Gastroesophageal sphincter (tissue), 4 donors: ENCODE data around the gene LMF1. TPM values are rescaled to one million over a fixed set of nuclear protein-coding genes. Genes with fewer than 3 reads are reported as not detected.
"Not testable (repeated sequence)": the region's sequence is repeated elsewhere in the genome, so short reads cannot be mapped to it uniquely, and the experiment has no call there.

Experiments
- ATAC-seq: fragments of 150-250 bp; one replicate; pipeline ENCODE4 v1.9.1; 2016; ENCODE audit warnings: mild to moderate bottlenecking, moderate library complexity
- H3K27ac ChIP-seq, 4 donors: fragments of 200-600 bp; sonication (generic) in 3 of 4; 1 replicate in 3 of 4; 2 replicates in 1 of 4; pipeline ENCODE4 v1.5.1; 2016 to 2019
- H3K27me3 ChIP-seq: fragments of 200-600 bp; sonication (generic); one replicate; pipeline ENCODE4 v1.5.1; 2019
- H3K36me3 ChIP-seq, 2 donors: fragments of 200-600 bp; sonication (generic); one replicate each; pipeline ENCODE4 v1.5.1; 2019; ENCODE audit warnings: control low read depth in 1 of 2
- H3K4me1 ChIP-seq, 3 donors: fragments of 200-600 bp; sonication (generic); 1 replicate in 2 of 3; 2 replicates in 1 of 3; pipeline ENCODE4 v1.5.1; 2016 to 2019; ENCODE audit warnings: control low read depth in 2 of 3
- H3K4me3 ChIP-seq, 2 donors: fragments of 200-600 bp; sonication (generic); one replicate each; pipeline ENCODE4 v1.5.1; 2019; ENCODE audit warnings: mild to moderate bottlenecking in 1 of 2, moderate library complexity in 1 of 2
- H3K9me3 ChIP-seq, 3 donors: fragments of 200-600 bp; sonication (generic); one replicate each; pipeline ENCODE4 v1.5.1; 2017 to 2019; ENCODE audit warnings: control low read depth in 2 of 3
- EP300 ChIP-seq: sonication (generic); formaldehyde crosslinking; IDR thresholded peaks from one replicate; pipeline ENCODE4 v1.6.1; 2017; ENCODE audit warnings: antibody characterized with exemption, mild to moderate bottlenecking
- POLR2A ChIP-seq, 2 donors: fragments of 450-650 bp; IDR thresholded peaks; one replicate each; pipeline ENCODE4 v1.6.1; 2017; ENCODE audit warnings: antibody characterized with exemption in 2 of 2, mild to moderate bottlenecking in 2 of 2, moderate library complexity in 1 of 2
- POLR2AphosphoS5 ChIP-seq: sonication (generic); formaldehyde crosslinking; IDR thresholded peaks from one replicate; pipeline ENCODE4 v1.6.1; 2017; ENCODE audit warnings: antibody characterized with exemption
- WGBS, 2 donors: methylation state at CpG; one replicate each; pipeline ENCODE4 v1.1.5; 2018; ENCODE audit warnings: low coverage in 1 of 2; 5-methylcytosine and 5-hydroxymethylcytosine counted together
- total RNA-seq, 4 donors: library from RNA; depleted of rRNA; stranded (reverse); fragments of >200 nt; gene quantifications; one replicate each; pipeline ENCODE4 v1.1.0, GENCODE V29; 2016
- TF ChIP-seq, protein P1 (sequence below), 4 experiments: fragments of 200-600 bp in 2 of 4; fragments of 450-650 bp in 2 of 4; sonication (generic) in 1 of 4; IDR thresholded peaks; one replicate each; pipeline ENCODE4 v1.5.1; 2017 to 2019; ENCODE audit warnings: antibody characterized with exemption in 4 of 4, mild to moderate bottlenecking in 2 of 4, moderate library complexity in 2 of 4

LMF1 gene
- total RNA-seq, 4 donors from 2014 or later, result 13.7 to 57.3 (median 20.9) TPM

DNA sequence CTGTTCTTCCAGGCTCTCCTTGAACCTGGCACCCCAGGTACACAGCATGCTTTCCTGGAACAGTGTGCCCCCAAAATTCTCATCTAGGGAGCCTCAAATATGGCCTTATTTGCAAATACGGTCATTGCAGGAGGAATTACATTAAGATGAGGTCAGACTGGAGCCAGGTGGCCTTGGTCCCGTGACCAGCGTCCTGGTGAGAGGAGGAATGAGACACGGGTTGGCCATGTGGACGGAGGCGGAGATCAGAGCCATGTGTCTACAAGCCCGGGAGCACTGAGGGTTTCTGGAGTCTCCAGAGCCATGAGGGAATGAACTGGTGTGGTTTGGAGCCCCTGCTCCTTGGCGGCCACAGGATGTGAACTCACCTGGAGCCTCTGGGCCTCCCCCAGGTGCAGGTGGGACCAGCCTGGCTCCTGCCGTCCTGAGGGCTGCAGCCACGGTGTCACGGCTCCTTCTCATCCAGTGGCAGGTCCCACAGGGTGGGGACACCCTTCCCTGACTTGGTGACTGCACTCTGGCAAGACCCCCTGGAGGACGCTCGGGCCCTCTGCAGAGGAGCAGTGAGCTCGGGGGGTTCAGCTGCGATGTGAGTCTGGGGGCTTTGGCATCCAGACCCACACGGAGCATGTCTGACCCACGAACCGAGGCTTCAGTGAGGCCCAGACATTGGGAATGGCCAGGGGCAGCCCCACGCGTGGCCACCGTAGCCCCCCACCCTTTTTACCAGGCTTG, 148.4 kb downstream of the LMF1 start:
- Histone ChIP-seq H3K4me1 (peaks cover 0 to 16% (median 6%) of the 10 kb centered on the region in 3 donors), H3K36me3 (no peaks in the 10 kb centered on the region), H3K27ac (no peak overlapping the region), H3K4me3 (no peak overlapping the region), H3K9me3 (no peaks in the 10 kb centered on the region), H3K27me3 (peaks cover 95% of the 10 kb centered on the region)
- no peak for TF ChIP-seq POLR2AphosphoS5
- TF ChIP-seq POLR2A (IDR thresholded peaks at IDR 0.05), result no peak
- TF ChIP-seq, protein P1, sequence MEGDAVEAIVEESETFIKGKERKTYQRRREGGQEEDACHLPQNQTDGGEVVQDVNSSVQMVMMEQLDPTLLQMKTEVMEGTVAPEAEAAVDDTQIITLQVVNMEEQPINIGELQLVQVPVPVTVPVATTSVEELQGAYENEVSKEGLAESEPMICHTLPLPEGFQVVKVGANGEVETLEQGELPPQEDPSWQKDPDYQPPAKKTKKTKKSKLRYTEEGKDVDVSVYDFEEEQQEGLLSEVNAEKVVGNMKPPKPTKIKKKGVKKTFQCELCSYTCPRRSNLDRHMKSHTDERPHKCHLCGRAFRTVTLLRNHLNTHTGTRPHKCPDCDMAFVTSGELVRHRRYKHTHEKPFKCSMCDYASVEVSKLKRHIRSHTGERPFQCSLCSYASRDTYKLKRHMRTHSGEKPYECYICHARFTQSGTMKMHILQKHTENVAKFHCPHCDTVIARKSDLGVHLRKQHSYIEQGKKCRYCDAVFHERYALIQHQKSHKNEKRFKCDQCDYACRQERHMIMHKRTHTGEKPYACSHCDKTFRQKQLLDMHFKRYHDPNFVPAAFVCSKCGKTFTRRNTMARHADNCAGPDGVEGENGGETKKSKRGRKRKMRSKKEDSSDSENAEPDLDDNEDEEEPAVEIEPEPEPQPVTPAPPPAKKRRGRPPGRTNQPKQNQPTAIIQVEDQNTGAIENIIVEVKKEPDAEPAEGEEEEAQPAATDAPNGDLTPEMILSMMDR (IDR thresholded peaks at IDR 0.05), result no peak
- no peak for TF ChIP-seq EP300
- WGBS, 2 donors, result 61 to 80% methylated on average over 3 to 6 of the region's 21 CpGs
- ATAC-seq, result no peak

- no peaks in the 10 kb centered on the region for H3K36me3 ChIP-seq
- H3K27me3 ChIP-seq, result peaks cover 95% of the 10 kb centered on the region
- no peak overlapping the region for H3K27ac ChIP-seq
- H3K4me1 ChIP-seq, result peaks cover 0 to 18% (median 6%) of the 10 kb centered on the region in 3 donors
- TF ChIP-seq POLR2AphosphoS5 (no peak), EP300 (no peak), POLR2A (IDR thresholded peaks at IDR 0.05) (no peak)
- TF ChIP-seq, protein P1 (IDR thresholded peaks at IDR 0.05), result no peak
- H3K9me3 ChIP-seq, result no peaks in the 10 kb centered on the region
- no peak overlapping the region for H3K4me3 ChIP-seq
- WGBS, 2 donors, result 61% methylated on average over 7 of the region's 13 CpGs; no CpG with 5 or more reads in 1 of the 2 donors
- no peak for ATAC-seq
Observed at GRCh38 chr16:821751-822150, 149.0 kb downstream of the LMF1 start.

DNA sequence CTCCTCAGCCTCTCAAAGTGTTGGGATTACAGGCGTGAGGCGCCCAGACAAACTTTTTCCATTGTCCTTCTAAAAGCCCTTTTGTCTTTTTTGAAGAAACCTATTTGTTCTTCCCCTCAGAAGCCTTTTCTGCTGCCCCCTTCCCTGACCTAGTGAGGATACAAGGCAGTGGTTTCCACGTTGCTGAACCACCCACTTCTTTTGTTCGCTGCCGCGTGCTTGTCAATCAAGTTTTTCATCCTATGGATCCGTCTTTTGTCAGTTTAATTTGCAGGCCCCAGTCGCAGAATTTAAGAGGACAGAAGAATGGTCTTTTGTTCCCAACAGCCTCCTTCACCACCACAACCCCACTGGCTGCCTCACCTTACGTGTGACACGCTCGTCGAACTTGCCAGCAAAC, 150.0 kb downstream of the LMF1 start:
- Histone ChIP-seq H3K27me3 (peaks cover 98% of the 10 kb centered on the region), H3K4me1 (peaks cover 0 to 18% (median 6%) of the 10 kb centered on the region in 3 donors), H3K9me3 (no peaks in the 10 kb centered on the region), H3K36me3 (no peaks in the 10 kb centered on the region), H3K4me3 (no peak overlapping the region), H3K27ac (no peak overlapping the region)
- no peak for ATAC-seq
- TF ChIP-seq POLR2AphosphoS5 (no peak), POLR2A (IDR thresholded peaks at IDR 0.05) (no peak), EP300 (no peak)
- TF ChIP-seq, protein P1 (IDR thresholded peaks at IDR 0.05), result no peak
- 78 to 100% methylated on average over 1 to 10 of the region's 12 CpGs for WGBS, 2 donors

GRCh38 chr16:820044-820408, 150.8 kb downstream of the LMF1 start:
- peaks cover 0 to 11% (median 2%) of the 10 kb centered on the region in 3 donors for H3K4me1 ChIP-seq
- WGBS, 2 donors, result 59 to 66% methylated on average over 6 to 9 of the region's 10 CpGs
- H3K27me3 ChIP-seq, result peaks cover 98% of the 10 kb centered on the region

GRCh38 chr16:819336-820043, 151.3 kb downstream of the LMF1 start:
- Histone ChIP-seq H3K4me1 (peaks cover 0 to 5% (median 0%) of the 10 kb centered on the region in 3 donors), H3K27ac (no peak overlapping the region), H3K4me3 (no peak overlapping the region), H3K9me3 (no peaks in the 10 kb centered on the region), H3K36me3 (no peaks in the 10 kb centered on the region), H3K27me3 (peaks cover 98% of the 10 kb centered on the region)
- WGBS, 2 donors, result 52 to 67% methylated on average over 2 to 7 of the region's 23 CpGs
- no peak for ATAC-seq
- no peak for TF ChIP-seq POLR2AphosphoS5
- TF ChIP-seq, protein P1 (IDR thresholded peaks at IDR 0.05), result no peak
- no peak for TF ChIP-seq EP300
- TF ChIP-seq POLR2A (IDR thresholded peaks at IDR 0.05), result no peak

More at GRCh38 chr16:820044-820408, 150.8 kb downstream of the LMF1 start:
- not testable (repeated sequence) for H3K36me3 ChIP-seq, H3K27ac ChIP-seq, H3K4me3 ChIP-seq, H3K9me3 ChIP-seq, ATAC-seq
